Measurements from ENCODE around the gene FARS2.

Gene FARS2

DNA sequence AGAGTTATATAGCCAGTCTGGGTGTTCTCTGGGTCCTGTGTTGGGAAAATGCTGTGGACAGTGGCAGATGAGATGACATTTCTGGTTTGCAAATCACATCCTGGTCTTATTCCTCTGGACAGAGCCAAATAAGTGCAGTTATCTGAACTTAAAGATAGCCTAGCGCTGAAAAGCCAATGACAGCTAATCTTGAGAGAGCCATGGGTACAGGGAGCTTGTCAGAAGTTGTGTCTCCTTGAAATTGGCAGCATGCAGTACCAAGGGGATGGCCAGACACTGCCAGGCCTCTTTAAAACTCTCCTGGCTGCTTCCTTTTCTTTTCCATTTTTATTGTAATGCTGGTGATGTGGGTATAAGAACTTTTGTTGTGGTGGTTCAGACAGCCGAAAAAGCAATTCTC lies 362.5 kb downstream of the FARS2 start (continued):
- TF ChIP-seq, protein P1, sequence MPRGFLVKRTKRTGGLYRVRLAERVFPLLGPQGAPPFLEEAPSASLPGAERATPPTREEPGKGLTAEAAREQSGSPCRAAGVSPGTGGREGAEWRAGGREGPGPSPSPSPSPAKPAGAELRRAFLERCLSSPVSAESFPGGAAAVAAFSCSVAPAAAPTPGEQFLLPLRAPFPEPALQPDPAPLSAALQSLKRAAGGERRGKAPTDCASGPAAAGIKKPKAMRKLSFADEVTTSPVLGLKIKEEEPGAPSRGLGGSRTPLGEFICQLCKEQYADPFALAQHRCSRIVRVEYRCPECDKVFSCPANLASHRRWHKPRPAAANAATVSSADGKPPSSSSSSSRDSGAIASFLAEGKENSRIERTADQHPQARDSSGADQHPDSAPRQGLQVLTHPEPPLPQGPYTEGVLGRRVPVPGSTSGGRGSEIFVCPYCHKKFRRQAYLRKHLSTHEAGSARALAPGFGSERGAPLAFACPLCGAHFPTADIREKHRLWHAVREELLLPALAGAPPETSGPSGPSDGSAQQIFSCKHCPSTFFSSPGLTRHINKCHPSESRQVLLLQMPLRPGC (tag by site-specific recombination; IDR thresholded peaks at IDR 0.05), result no peak
- TF ChIP-seq HOXC10 (CRISPR knock-in tag; IDR thresholded peaks at IDR 0.05) (no peak), SP3 (tag by site-specific recombination; IDR thresholded peaks at IDR 0.05) (no peak), ZNF404 (tag by site-specific recombination; IDR thresholded peaks at IDR 0.05) (no peak), ZNF843 (tag by site-specific recombination; IDR thresholded peaks at IDR 0.05) (no peak), RBAK (tag by site-specific recombination; IDR thresholded peaks at IDR 0.05) (no peak), ZNF624 (tag by site-specific recombination; IDR thresholded peaks at IDR 0.05) (no peak), ZFP41 (tag by site-specific recombination; IDR thresholded peaks at IDR 0.05; ENCODE audit: borderline replicate concordance) (no peak), ZNF121 (tag by site-specific recombination; IDR thresholded peaks at IDR 0.05) (no peak), ZNF341 (tag by site-specific recombination; IDR thresholded peaks at IDR 0.05; ENCODE audit: low read depth) (no peak)

DNA sequence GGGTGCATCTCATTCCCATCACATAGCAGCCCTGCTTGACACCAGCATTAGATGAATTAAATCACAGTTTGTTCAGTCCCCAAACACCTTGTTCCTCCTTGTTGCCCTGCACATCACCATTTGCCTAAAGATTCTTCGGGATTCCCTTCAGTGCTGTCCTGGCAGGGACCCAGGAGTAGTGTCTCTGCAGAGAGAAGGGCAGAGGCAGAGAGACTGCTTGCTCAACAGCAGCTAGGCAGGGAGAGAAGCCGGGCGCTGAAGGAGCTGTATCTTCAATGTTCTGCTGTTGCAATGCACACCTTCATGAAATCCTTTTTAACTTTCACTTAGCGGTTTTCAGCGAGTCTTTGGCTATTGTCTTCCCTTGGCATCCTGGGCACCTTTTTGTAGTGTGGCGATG lies 362.9 kb downstream of the FARS2 start:
- TF ChIP-seq ZNF23 (tag by site-specific recombination; IDR thresholded peaks at IDR 0.05; ENCODE audit: borderline replicate concordance) (no peak), ZNF664 (tag by site-specific recombination; IDR thresholded peaks at IDR 0.05) (no peak), ZBTB20 (tag by site-specific recombination; IDR thresholded peaks at IDR 0.05) (no peak), ZNF155 (tag by site-specific recombination; IDR thresholded peaks at IDR 0.05) (no peak), GLI2 (tag by site-specific recombination; IDR thresholded peaks at IDR 0.05; ENCODE audit: borderline replicate concordance, low read depth) (no peak), ZNF777 (tag by site-specific recombination; IDR thresholded peaks at IDR 0.05; ENCODE audit: borderline replicate concordance) (no peak), KLF7 (tag by site-specific recombination; IDR thresholded peaks at IDR 0.05; ENCODE audit: borderline replicate concordance) (no peak), ZNF157 (tag by site-specific recombination; IDR thresholded peaks at IDR 0.05) (no peak), FEZF1 (tag by site-specific recombination; IDR thresholded peaks at IDR 0.05) (no peak), ZNF624 (tag by site-specific recombination; IDR thresholded peaks at IDR 0.05) (no peak), ZNF175 (tag by site-specific recombination; IDR thresholded peaks at IDR 0.05) (no peak), ZNF768 (tag by site-specific recombination; IDR thresholded peaks at IDR 0.05) (no peak)
- TF ChIP-seq, protein P2, sequence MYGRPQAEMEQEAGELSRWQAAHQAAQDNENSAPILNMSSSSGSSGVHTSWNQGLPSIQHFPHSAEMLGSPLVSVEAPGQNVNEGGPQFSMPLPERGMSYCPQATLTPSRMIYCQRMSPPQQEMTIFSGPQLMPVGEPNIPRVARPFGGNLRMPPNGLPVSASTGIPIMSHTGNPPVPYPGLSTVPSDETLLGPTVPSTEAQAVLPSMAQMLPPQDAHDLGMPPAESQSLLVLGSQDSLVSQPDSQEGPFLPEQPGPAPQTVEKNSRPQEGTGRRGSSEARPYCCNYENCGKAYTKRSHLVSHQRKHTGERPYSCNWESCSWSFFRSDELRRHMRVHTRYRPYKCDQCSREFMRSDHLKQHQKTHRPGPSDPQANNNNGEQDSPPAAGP (tag by site-specific recombination; IDR thresholded peaks at IDR 0.05), result no peak
- TF ChIP-seq, protein P3, sequence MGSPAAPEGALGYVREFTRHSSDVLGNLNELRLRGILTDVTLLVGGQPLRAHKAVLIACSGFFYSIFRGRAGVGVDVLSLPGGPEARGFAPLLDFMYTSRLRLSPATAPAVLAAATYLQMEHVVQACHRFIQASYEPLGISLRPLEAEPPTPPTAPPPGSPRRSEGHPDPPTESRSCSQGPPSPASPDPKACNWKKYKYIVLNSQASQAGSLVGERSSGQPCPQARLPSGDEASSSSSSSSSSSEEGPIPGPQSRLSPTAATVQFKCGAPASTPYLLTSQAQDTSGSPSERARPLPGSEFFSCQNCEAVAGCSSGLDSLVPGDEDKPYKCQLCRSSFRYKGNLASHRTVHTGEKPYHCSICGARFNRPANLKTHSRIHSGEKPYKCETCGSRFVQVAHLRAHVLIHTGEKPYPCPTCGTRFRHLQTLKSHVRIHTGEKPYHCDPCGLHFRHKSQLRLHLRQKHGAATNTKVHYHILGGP (tag by site-specific recombination; IDR thresholded peaks at IDR 0.05), result no peak
- TF ChIP-seq, protein P4, sequence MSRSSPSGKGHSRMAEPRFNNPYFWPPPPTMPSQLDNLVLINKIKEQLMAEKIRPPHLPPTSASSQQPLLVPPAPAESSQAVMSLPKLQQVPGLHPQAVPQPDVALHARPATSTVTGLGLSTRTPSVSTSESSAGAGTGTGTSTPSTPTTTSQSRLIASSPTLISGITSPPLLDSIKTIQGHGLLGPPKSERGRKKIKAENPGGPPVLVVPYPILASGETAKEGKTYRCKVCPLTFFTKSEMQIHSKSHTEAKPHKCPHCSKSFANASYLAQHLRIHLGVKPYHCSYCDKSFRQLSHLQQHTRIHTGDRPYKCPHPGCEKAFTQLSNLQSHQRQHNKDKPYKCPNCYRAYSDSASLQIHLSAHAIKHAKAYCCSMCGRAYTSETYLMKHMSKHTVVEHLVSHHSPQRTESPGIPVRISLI (tag by site-specific recombination; IDR thresholded peaks at IDR 0.05), result no peak
- TF ChIP-seq, protein P5, sequence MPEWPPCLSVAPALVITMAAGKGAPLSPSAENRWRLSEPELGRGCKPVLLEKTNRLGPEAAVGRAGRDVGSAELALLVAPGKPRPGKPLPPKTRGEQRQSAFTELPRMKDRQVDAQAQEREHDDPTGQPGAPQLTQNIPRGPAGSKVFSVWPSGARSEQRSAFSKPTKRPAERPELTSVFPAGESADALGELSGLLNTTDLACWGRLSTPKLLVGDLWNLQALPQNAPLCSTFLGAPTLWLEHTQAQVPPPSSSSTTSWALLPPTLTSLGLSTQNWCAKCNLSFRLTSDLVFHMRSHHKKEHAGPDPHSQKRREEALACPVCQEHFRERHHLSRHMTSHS (tag by site-specific recombination; IDR thresholded peaks at IDR 0.05), result no peak
- TF ChIP-seq, protein P6, sequence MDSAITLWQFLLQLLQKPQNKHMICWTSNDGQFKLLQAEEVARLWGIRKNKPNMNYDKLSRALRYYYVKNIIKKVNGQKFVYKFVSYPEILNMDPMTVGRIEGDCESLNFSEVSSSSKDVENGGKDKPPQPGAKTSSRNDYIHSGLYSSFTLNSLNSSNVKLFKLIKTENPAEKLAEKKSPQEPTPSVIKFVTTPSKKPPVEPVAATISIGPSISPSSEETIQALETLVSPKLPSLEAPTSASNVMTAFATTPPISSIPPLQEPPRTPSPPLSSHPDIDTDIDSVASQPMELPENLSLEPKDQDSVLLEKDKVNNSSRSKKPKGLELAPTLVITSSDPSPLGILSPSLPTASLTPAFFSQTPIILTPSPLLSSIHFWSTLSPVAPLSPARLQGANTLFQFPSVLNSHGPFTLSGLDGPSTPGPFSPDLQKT (IDR thresholded peaks at IDR 0.05; ENCODE audit: borderline replicate concordance, low read depth, low read length), result no peak
- POLR2A ChIA-PET, result no interaction called here
- Histone ChIP-seq H3K36me3 (ENCODE audit: control insufficient read depth in 2 of 2, insufficient read depth in 1 of 2, low read length in 2 of 2) (no peaks in the 10 kb centered on the region), H3K4me3 (ENCODE audit: low read depth, low read length) (no peak overlapping the region), H3K4me1 (ENCODE audit: control insufficient read depth, insufficient read depth, low read length) (no peaks in the 10 kb centered on the region), H3K27ac (ENCODE audit: extremely low read depth, low read depth, low read length) (no peak overlapping the region), H3K9me3 (ENCODE audit: control insufficient read depth, insufficient read depth, low read depth, low read length) (no peaks in the 10 kb centered on the region)
- CTCF ChIA-PET, result no interaction called here
